ENCODE data around the gene DNAL1.

DNA sequence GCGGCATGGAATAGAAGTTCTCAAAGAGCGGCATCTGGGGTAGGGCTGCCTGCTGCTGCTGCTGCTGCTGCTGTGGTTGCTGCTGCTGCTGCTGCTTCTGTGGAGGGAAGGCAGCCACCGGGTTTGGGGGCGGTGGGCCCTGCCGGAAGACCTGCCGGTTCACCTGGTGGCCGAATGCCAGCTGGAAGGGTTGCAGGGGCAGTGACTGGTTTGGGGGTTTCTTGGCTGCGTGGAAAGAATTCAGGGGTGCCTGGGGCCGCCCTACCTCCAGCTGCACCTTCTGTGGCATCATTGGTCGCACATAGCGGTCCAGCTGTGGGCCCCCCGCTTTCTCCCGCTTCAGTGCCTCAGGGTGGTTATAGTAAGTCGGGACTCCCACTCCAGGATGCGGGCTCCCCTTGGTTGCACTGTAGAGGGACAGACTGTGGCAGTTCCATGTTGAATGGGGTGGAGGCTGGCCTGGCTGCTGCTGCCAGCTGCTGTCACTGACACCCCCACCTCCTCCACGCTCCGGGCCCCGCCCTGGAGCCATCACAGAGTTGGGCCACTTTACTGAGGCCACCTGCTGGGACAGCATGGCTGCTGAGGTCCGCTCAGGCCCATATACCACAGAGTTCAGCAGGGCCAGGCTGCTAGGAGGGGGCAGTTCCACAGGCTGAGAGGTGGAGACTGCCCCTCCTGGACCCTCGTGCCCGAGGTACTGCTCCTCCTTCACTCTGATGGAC lies 94.5 kb downstream of the DNAL1 start:
- TF ChIP-seq, protein P1, sequence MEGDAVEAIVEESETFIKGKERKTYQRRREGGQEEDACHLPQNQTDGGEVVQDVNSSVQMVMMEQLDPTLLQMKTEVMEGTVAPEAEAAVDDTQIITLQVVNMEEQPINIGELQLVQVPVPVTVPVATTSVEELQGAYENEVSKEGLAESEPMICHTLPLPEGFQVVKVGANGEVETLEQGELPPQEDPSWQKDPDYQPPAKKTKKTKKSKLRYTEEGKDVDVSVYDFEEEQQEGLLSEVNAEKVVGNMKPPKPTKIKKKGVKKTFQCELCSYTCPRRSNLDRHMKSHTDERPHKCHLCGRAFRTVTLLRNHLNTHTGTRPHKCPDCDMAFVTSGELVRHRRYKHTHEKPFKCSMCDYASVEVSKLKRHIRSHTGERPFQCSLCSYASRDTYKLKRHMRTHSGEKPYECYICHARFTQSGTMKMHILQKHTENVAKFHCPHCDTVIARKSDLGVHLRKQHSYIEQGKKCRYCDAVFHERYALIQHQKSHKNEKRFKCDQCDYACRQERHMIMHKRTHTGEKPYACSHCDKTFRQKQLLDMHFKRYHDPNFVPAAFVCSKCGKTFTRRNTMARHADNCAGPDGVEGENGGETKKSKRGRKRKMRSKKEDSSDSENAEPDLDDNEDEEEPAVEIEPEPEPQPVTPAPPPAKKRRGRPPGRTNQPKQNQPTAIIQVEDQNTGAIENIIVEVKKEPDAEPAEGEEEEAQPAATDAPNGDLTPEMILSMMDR (IDR thresholded peaks at IDR 0.05 in 2 of 3, conservative IDR thresholded peaks at IDR 0.05 in 1 of 3; ENCODE audit: borderline replicate concordance in 1 of 3, insufficient read depth in 1 of 3, low read depth in 2 of 3, low read length in 2 of 3): no peak
- TF ChIP-seq YY1 (IDR thresholded peaks at IDR 0.05; ENCODE audit: extremely low read depth, insufficient replicate concordance, low read depth, low read length): no peak
- TF ChIP-seq POLR2A (IDR thresholded peaks at IDR 0.05; ENCODE audit: borderline replicate concordance, extremely low read depth, insufficient read depth, insufficient read length): no peak
- no peak for TF ChIP-seq JUND (IDR thresholded peaks at IDR 0.05)
- TF ChIP-seq FOSL1 (IDR thresholded peaks at IDR 0.05; ENCODE audit: low read depth): no peak
- TF ChIP-seq, protein P2, sequence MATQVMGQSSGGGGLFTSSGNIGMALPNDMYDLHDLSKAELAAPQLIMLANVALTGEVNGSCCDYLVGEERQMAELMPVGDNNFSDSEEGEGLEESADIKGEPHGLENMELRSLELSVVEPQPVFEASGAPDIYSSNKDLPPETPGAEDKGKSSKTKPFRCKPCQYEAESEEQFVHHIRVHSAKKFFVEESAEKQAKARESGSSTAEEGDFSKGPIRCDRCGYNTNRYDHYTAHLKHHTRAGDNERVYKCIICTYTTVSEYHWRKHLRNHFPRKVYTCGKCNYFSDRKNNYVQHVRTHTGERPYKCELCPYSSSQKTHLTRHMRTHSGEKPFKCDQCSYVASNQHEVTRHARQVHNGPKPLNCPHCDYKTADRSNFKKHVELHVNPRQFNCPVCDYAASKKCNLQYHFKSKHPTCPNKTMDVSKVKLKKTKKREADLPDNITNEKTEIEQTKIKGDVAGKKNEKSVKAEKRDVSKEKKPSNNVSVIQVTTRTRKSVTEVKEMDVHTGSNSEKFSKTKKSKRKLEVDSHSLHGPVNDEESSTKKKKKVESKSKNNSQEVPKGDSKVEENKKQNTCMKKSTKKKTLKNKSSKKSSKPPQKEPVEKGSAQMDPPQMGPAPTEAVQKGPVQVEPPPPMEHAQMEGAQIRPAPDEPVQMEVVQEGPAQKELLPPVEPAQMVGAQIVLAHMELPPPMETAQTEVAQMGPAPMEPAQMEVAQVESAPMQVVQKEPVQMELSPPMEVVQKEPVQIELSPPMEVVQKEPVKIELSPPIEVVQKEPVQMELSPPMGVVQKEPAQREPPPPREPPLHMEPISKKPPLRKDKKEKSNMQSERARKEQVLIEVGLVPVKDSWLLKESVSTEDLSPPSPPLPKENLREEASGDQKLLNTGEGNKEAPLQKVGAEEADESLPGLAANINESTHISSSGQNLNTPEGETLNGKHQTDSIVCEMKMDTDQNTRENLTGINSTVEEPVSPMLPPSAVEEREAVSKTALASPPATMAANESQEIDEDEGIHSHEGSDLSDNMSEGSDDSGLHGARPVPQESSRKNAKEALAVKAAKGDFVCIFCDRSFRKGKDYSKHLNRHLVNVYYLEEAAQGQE (IDR thresholded peaks at IDR 0.05; ENCODE audit: low read depth): no peak
- TF ChIP-seq TCF7L2 (IDR thresholded peaks at IDR 0.05; ENCODE audit: borderline replicate concordance, extremely low read depth, insufficient read depth, insufficient read length): no peak
